SU-DHL-6 (cell line): ENCODE results near the gene LTB4R.

Experiments used
- EZH2phosphoT487 ChIP-seq: fragments of 200-600 bp; sonication (generic), shearing (Covaris generic); conservative IDR thresholded peaks from 2 replicates; pipeline ENCODE4 v1.6.1; 2018; ENCODE audit warnings: mild to moderate bottlenecking, antibody characterized with exemption, low read length, moderate library complexity, mixed read lengths
- TF ChIP-seq, protein P1 (sequence below): fragments of 200-600 bp; sonication (generic); IDR thresholded peaks from one replicate; pipeline ENCODE4 v1.5.1; 2017; ENCODE audit warnings: antibody characterized with exemption, mild to moderate bottlenecking, low read length, moderate library complexity; ENCODE audit not compliant: insufficient read depth, poor library complexity, severe bottlenecking

DNA sequence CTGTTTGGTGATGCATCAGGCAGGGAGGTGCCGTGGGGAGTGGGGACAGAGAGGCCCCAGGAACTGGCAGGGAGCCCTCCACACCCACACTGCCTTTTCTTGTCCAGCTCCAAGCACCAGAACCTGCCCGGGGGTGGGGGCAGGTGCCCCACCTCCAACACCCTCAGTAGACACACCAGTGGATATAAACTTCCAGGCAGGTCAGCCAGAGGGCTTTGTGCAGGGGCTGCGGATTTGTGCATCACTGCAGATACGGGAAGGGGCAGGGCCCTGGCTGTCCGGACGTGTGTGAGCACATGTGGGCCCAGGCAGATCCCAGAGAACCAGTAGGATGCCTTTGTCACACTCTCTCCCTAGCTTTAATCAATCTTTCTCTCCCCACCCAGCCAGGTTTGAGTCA is 47.0 kb upstream of the LTB4R start:
- TF ChIP-seq, protein P1, sequence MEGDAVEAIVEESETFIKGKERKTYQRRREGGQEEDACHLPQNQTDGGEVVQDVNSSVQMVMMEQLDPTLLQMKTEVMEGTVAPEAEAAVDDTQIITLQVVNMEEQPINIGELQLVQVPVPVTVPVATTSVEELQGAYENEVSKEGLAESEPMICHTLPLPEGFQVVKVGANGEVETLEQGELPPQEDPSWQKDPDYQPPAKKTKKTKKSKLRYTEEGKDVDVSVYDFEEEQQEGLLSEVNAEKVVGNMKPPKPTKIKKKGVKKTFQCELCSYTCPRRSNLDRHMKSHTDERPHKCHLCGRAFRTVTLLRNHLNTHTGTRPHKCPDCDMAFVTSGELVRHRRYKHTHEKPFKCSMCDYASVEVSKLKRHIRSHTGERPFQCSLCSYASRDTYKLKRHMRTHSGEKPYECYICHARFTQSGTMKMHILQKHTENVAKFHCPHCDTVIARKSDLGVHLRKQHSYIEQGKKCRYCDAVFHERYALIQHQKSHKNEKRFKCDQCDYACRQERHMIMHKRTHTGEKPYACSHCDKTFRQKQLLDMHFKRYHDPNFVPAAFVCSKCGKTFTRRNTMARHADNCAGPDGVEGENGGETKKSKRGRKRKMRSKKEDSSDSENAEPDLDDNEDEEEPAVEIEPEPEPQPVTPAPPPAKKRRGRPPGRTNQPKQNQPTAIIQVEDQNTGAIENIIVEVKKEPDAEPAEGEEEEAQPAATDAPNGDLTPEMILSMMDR = no peak
- no peak for TF ChIP-seq EZH2phosphoT487
